Hepatocyte (in vitro differentiated cells): ENCODE data around the gene SMCR8.

ENCODE experiments used
- CTCF ChIP-seq: fragments of 200-600 bp; sonication (generic); IDR thresholded peaks from 2 replicates; pipeline ENCODE4 v1.5.1; 2016; ENCODE audit warnings: antibody characterized with exemption, mild to moderate bottlenecking; ENCODE audit not compliant: poor library complexity
- EZH2 ChIP-seq: fragments of 200-600 bp; sonication (generic); IDR thresholded peaks from 2 replicates; pipeline ENCODE4 v1.6.1; 2016; ENCODE audit warnings: antibody characterized with exemption, mild to moderate bottlenecking, borderline replicate concordance

DNA sequence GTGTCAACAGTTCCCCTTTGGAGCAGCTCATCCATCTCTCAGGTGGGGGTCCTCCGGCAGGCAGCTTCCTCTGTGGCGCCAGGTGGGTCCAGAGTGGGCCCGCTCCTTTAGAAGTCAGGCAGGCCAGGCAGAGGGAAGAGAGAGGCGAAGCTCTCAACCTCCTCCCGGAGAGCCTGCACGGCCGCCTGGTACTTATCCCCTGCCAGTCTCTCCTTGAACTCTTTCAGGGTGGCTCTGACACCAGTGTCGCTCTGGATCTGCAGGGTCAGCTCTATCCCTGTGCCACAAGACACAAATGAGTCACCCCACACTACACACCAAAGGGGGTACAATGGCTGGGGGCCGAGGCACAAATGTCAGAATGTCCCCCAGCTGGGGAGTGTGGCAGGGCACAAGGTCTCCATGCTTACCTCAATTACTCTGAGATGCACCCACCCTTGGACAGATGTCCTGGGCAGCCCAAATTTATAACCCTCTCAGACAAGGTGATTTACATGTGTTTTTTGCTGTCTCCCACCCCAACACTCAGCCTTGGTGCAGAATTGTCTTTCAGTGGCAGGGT lies 13.6 kb downstream of the SMCR8 start:
- TF ChIP-seq EZH2 (no peak), CTCF (no peak)
